ENCODE results near the gene MRLN. TPM values are rescaled to one million over a fixed set of nuclear protein-coding genes. Genes with fewer than 3 reads are reported as not detected.

The MRLN gene
- total RNA-seq, 2 experiments from 2014 or later = not detected

- H3K79me2 ChIP-seq (ENCODE audit: insufficient read depth, low read depth, low read length) = no peaks in the 10 kb centered on the region
- intact Hi-C loops (cut with micrococcal nuclease; ENCODE audit: unreplicated experiment) = no loop called here
- no peaks in the 10 kb centered on the region for H3K9me3 ChIP-seq (ENCODE audit: low read length)
- H3K4me3 ChIP-seq (ENCODE audit: low read depth, low read length, poor library complexity, severe bottlenecking) = no peak overlapping the region
- no peak overlapping the region for H3K4me2 ChIP-seq (ENCODE audit: low read length)
- no peak for DNase-seq (ENCODE audit: low spot score)
- H3K27ac ChIP-seq (ENCODE audit: low read depth, low read length, poor library complexity, severe bottlenecking) = no peak overlapping the region
- no peaks in the 10 kb centered on the region for H3K36me3 ChIP-seq (ENCODE audit: insufficient read depth, low read length)
- no peak overlapping the region for H2AFZ ChIP-seq (ENCODE audit: low read length)
- H4K20me1 ChIP-seq (ENCODE audit: insufficient read depth, low read length) = no peaks in the 10 kb centered on the region
- TF ChIP-seq CTCF (conservative IDR thresholded peaks at IDR 0.05; ENCODE audit: low read length) (no peak), EZH2phosphoT487 (IDR thresholded peaks at IDR 0.05; ENCODE audit: borderline replicate concordance, low read depth, low read length) (no peak)
- ChIA-PET CTCF (ENCODE audit: unreplicated experiment) (no interaction called here), POLR2A (interaction anchor here (0.5 kb wide), 1 partner anchor 150 kb away, joined by 3 read pairs; no protein-coding TSS in a partner anchor)
- BruUV-seq (replicated peaks) = no TSS peak
- H3K4me1 ChIP-seq (ENCODE audit: insufficient read depth, low read length, poor library complexity, severe bottlenecking) = no peaks in the 10 kb centered on the region
- no peaks in the 10 kb centered on the region for H3K9me2 ChIP-seq (ENCODE audit: insufficient read depth, low read length)
These were observed 19.8 kb upstream of the MRLN start for GRCh38 chr10:59773088-59773487.

GRCh38 chr10:59771162-59771807 is 18.0 kb upstream of the MRLN start:
- no peak overlapping the region for H3K27ac ChIP-seq (ENCODE audit: low read depth, low read length, poor library complexity, severe bottlenecking)
- intact Hi-C loops (cut with micrococcal nuclease; ENCODE audit: unreplicated experiment) = no loop called here
- no peaks in the 10 kb centered on the region for H3K36me3 ChIP-seq (ENCODE audit: insufficient read depth, low read length)
- no peak for TF ChIP-seq CTCF (conservative IDR thresholded peaks at IDR 0.05; ENCODE audit: low read length)
- CTCF ChIA-PET (ENCODE audit: unreplicated experiment) = no interaction called here
- H3K4me1 ChIP-seq (ENCODE audit: insufficient read depth, low read length, poor library complexity, severe bottlenecking) = no peaks in the 10 kb centered on the region
- no peaks in the 10 kb centered on the region for H4K20me1 ChIP-seq (ENCODE audit: insufficient read depth, low read length)
- DNase-seq (ENCODE audit: low spot score) = no peak
- H3K9me2 ChIP-seq (ENCODE audit: insufficient read depth, low read length) = no peaks in the 10 kb centered on the region
- H3K9me3 ChIP-seq (ENCODE audit: low read length) = no peaks in the 10 kb centered on the region
- BruUV-seq (replicated peaks) = no TSS peak
- H3K4me3 ChIP-seq (ENCODE audit: low read depth, low read length, poor library complexity, severe bottlenecking) = no peak overlapping the region
- H3K4me2 ChIP-seq (ENCODE audit: low read length) = no peak overlapping the region
- POLR2A ChIA-PET = no interaction called here
- no peaks in the 10 kb centered on the region for H3K79me2 ChIP-seq (ENCODE audit: insufficient read depth, low read depth, low read length)
- H2AFZ ChIP-seq (ENCODE audit: low read length) = no peak overlapping the region

- no peaks in the 10 kb centered on the region for H3K79me2 ChIP-seq (ENCODE audit: insufficient read depth, low read depth, low read length)
- no peaks in the 10 kb centered on the region for H3K4me1 ChIP-seq (ENCODE audit: insufficient read depth, low read length, poor library complexity, severe bottlenecking)
- no peaks in the 10 kb centered on the region for H4K20me1 ChIP-seq (ENCODE audit: insufficient read depth, low read length)
- no peak overlapping the region for H3K4me2 ChIP-seq (ENCODE audit: low read length)
- H3K9me3 ChIP-seq (ENCODE audit: low read length) = no peaks in the 10 kb centered on the region
- BruUV-seq (replicated peaks) = no TSS peak
- POLR2A ChIA-PET = no interaction called here
- no peak overlapping the region for H3K27ac ChIP-seq (ENCODE audit: low read depth, low read length, poor library complexity, severe bottlenecking)
- no peak for TF ChIP-seq CTCF (conservative IDR thresholded peaks at IDR 0.05; ENCODE audit: low read length)
- no peak for TF ChIP-seq EZH2phosphoT487 (IDR thresholded peaks at IDR 0.05; ENCODE audit: borderline replicate concordance, low read depth, low read length)
- no peaks in the 10 kb centered on the region for H3K9me2 ChIP-seq (ENCODE audit: insufficient read depth, low read length)
- H3K36me3 ChIP-seq (ENCODE audit: insufficient read depth, low read length) = no peaks in the 10 kb centered on the region
- H3K4me3 ChIP-seq (ENCODE audit: low read depth, low read length, poor library complexity, severe bottlenecking) = no peak overlapping the region
- CTCF ChIA-PET (ENCODE audit: unreplicated experiment) = no interaction called here
- DNase-seq (ENCODE audit: low spot score) = no peak
- intact Hi-C loops (cut with micrococcal nuclease; ENCODE audit: unreplicated experiment) = no loop called here
- no peak overlapping the region for H2AFZ ChIP-seq (ENCODE audit: low read length)
These were observed 17.4 kb upstream of the MRLN start for GRCh38 chr10:59770689-59771088.

All from OCI-LY7 (cell line).